Pancreas (tissue), 10 donors: ENCODE data around the gene WDR70. TPM values are rescaled to one million over a fixed set of nuclear protein-coding genes. Genes with fewer than 3 reads are reported as not detected.

Experiments used
- ATAC-seq, 4 donors: fragments of 200-7000 bp; cut with Tn5 transposase; one replicate each; pipeline versions ENCODE4 v1.8.0 to v1.9.1; 2020; ENCODE audit warnings: mild to moderate bottlenecking in 4 of 4, moderate library complexity in 4 of 4
- DNase-seq, 6 donors: peaks; one replicate each; pipeline ENCODE4 v3.0.0-alpha.2; 2020
- FAIRE-seq: peaks from 2 replicates; lab custom pipeline; 2012; peaks lifted over from hg19 to GRCh38; lab: Jason Lieb, UNC
- H3K27ac ChIP-seq, 4 donors: fragments of 200-600 bp; sonication (generic); 1 replicate in 3 of 4; 2 replicates in 1 of 4; pipeline versions ENCODE4 v1.5.0 to v1.8.0; 2020
- H3K27me3 ChIP-seq, 4 donors: fragments of 200-600 bp; one replicate each; pipeline ENCODE4 v1.8.0; 2021
- H3K36me3 ChIP-seq, 3 donors: fragments of 200-600 bp; sonication (generic) in 1 of 3; one replicate each; pipeline versions ENCODE4 v1.5.0 to v1.8.0; 2020 to 2021
- H3K4me1 ChIP-seq, 3 donors: fragments of 200-600 bp; one replicate each; pipeline ENCODE4 v1.8.0; 2021
- H3K4me3 ChIP-seq, 4 donors: fragments of 200-600 bp; sonication (generic) in 2 of 4; one replicate each; pipeline versions ENCODE4 v1.5.0 to v1.8.0; 2020 to 2021
- H3K9me3 ChIP-seq, 4 donors: fragments of 200-600 bp; one replicate each; pipeline ENCODE4 v1.8.0; 2021
- CTCF ChIP-seq, 4 donors: fragments of 200-600 bp; sonication (generic) in 3 of 4; IDR thresholded peaks; one replicate each; pipeline versions ENCODE4 v1.5.0 to v1.8.0; 2021; ENCODE audit warnings: antibody characterized with exemption in 4 of 4
- WGBS, 2 donors: extraction: QIAGEN DNeasy Blood & Tissue Kit; methylation state at CpG; one replicate each; pipeline ENCODE4 v1.1.7; 2013; 5-methylcytosine and 5-hydroxymethylcytosine counted together
- intact Hi-C, 3 donors: fragments of 100-400 bp; cut with DNase I; formaldehyde crosslinking; loops; one replicate each; pipeline versions ENCODE4 v1.11.1 to v1.14.2; 2022
- polyA plus RNA-seq, 2 donors: library from polyadenylated mRNA; stranded (reverse); fragments of 200-250 nt; gene quantifications; one replicate each; pipeline ENCODE4 v1.2.3, GENCODE V29; 2013
- total RNA-seq, 6 donors: library from RNA; stranded (reverse); fragmentation: NEBNext Ultra II Directional in 4 of 6; extraction: Animal tissue kit (Norgen Biotek cat#: 25700) in 4 of 6; gene quantifications; one replicate each; pipeline versions ENCODE4 v1.2.1 to v1.2.4, GENCODE V29; 2021 to 2023
- donor health status: healthy with polysubstance abuse.
- donor health status: DM: no; HTN: no; CAD: no; lungs with moderate emphysema.
- donor health status: DM: no; HTN: no; CAD: no.
- donor health status: control.
- donor health status: control.
- donor health status: Bipolar disorder and iron deficiency.
- donor health status: DM: yes; HTN: yes; CAD: no.
- donor health status: DM: no; HTN: no; CAD: no.
- donor health status: DM: no; HTN: no; CAD: no.
- donor health status: DM: yes; HTN: yes; CAD: no.

The WDR70 gene
- total and polyA plus RNA-seq, 8 donors, result 10.7 to 24.3 (median 15.6) TPM

GRCh38 chr5:37660319-37660718 is 281.2 kb downstream of the WDR70 start:
- Histone ChIP-seq H3K4me3 (no peak overlapping the region), H3K4me1 (no peaks in the 10 kb centered on the region), H3K9me3 (no peaks in the 10 kb centered on the region), H3K27me3 (no peaks in the 10 kb centered on the region), H3K36me3 (no peaks in the 10 kb centered on the region), H3K27ac (no peak overlapping the region)
- no peak for ATAC-seq
- intact Hi-C loops, result no loop called here
- DNase-seq, result no peak
- no peak for TF ChIP-seq CTCF (IDR thresholded peaks at IDR 0.05)
- FAIRE-seq, result no peak

DNA sequence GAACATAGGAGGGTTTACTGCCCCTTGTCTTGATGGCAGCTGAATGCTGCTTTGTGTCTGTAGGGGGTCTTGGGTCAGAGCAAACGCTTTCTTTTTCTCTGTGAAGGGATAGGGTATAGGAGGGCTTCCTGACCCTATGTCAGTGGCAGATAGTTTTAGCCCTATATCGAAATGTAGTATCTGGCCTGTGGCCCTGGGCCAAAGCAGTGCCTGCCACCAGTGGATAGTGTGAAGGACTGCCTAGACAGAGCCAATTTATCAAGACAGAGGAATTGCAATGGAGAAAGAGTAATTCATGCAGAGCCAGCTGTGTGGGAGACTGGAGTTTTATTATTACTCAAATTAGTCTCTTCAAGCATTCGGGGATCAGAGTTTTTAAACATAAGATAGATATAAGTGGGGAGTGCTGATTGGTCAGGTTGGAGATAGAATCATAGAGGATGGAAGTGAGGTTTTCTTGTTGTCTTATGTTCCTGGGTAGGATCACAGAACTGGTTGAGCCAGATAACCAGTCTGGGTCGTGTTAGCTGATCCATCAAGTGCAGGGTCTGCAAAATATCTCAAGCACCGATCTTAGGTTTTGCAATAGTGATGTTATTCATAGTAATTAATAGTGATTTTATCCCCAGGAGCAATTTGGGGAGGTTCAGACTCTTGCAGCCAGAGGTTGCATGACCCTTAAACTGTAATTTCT is 282.3 kb downstream of the WDR70 start:
- 63% methylated on average over 5 of the region's 5 CpGs for whole genome bisulfite sequencing, 2 donors
- Histone ChIP-seq H3K4me3 (no peak overlapping the region), H3K27me3 (no peaks in the 10 kb centered on the region), H3K36me3 (no peaks in the 10 kb centered on the region), H3K9me3 (no peaks in the 10 kb centered on the region), H3K27ac (no peak overlapping the region), H3K4me1 (no peaks in the 10 kb centered on the region)
- no peak for ATAC-seq
- no peak for TF ChIP-seq CTCF (IDR thresholded peaks at IDR 0.05)
- no peak for DNase-seq
- no peak for FAIRE-seq
- intact Hi-C loops, result no loop called here

- ATAC-seq (no peak), DNase-seq (no peak), FAIRE-seq (no peak)
- H3K27ac ChIP-seq, result no peak overlapping the region
- no peak for TF ChIP-seq CTCF (IDR thresholded peaks at IDR 0.05)
- intact Hi-C loops, result no loop called here
- no peaks in the 10 kb centered on the region for H3K4me1 ChIP-seq
- no peaks in the 10 kb centered on the region for H3K36me3 ChIP-seq
- H3K4me3 ChIP-seq, result no peak overlapping the region
- no peaks in the 10 kb centered on the region for H3K9me3 ChIP-seq
- no peaks in the 10 kb centered on the region for H3K27me3 ChIP-seq
- 68 to 74% methylated on average over 2 of the region's 2 CpGs for WGBS, 2 donors
These were observed 282.8 kb downstream of the WDR70 start for GRCh38 chr5:37661951-37662350.

DNA sequence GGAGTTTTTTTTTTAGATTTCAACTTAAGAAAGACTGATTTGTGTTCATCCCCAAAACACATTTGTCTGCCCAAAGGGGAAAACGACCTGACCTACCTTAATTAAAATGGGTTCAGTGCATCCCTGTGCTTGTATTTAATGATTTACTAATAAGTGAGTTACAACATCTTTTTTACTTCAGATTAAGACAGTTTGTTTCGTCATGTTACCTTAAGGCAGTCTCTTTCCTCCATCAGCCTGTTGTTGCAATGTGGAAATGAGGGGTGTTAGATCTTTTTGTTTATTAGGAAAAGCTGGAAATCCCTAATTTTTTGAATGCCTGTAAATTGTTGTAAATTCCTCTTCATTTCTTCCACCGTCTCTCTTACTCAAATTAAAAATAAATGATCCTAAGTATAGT is 283.2 kb downstream of the WDR70 start:
- Histone ChIP-seq H3K4me1 (no peaks in the 10 kb centered on the region), H3K27ac (no peak overlapping the region), H3K27me3 (no peaks in the 10 kb centered on the region), H3K36me3 (no peaks in the 10 kb centered on the region), H3K9me3 (no peaks in the 10 kb centered on the region), H3K4me3 (no peak overlapping the region)
- intact Hi-C loops, result no loop called here
- no peak for TF ChIP-seq CTCF (IDR thresholded peaks at IDR 0.05)
- FAIRE-seq (no peak), DNase-seq (no peak), ATAC-seq (no peak)
- WGBS, 2 donors, result 53 to 60% methylated on average over 3 of the region's 3 CpGs

- peaks cover 0 to 3% (median 0%) of the 10 kb centered on the region in 3 donors for H3K4me1 ChIP-seq
- H3K27me3 ChIP-seq, result no peaks in the 10 kb centered on the region
- ATAC-seq (no peak), FAIRE-seq (no peak), DNase-seq (no peak)
- no peaks in the 10 kb centered on the region for H3K9me3 ChIP-seq
- H3K27ac ChIP-seq, result no peak overlapping the region
- TF ChIP-seq CTCF (IDR thresholded peaks at IDR 0.05), result no peak
- no peak overlapping the region for H3K4me3 ChIP-seq
- intact Hi-C loops, result no loop called here
- 83 to 87% methylated on average over 5 of the region's 5 CpGs for WGBS, 2 donors
- no peaks in the 10 kb centered on the region for H3K36me3 ChIP-seq
These were observed 283.8 kb downstream of the WDR70 start for GRCh38 chr5:37662789-37663485.
